Ovary (tissue), 3 donors: ENCODE data around the gene APP.

Source experiments
- EP300 ChIP-seq: sonication (generic); formaldehyde crosslinking; IDR thresholded peaks from one replicate; pipeline ENCODE4 v1.6.1; 2017; ENCODE audit warnings: antibody characterized with exemption
- POLR2A ChIP-seq: fragments of 450-650 bp; IDR thresholded peaks from one replicate; pipeline ENCODE4 v1.6.1; 2017; ENCODE audit warnings: antibody characterized with exemption, mild to moderate bottlenecking, moderate library complexity
- TF ChIP-seq, protein P1 (sequence below), 3 donors: fragments of 450-650 bp in 2 of 3; fragments of 200-600 bp in 1 of 3; IDR thresholded peaks; one replicate each; pipeline versions ENCODE4 v1.5.1 to v1.8.0; 2016 to 2022; ENCODE audit warnings: antibody characterized with exemption in 3 of 3, mild to moderate bottlenecking in 1 of 3
- donor health status: DM: no; HTN: no; CAD: no.

DNA sequence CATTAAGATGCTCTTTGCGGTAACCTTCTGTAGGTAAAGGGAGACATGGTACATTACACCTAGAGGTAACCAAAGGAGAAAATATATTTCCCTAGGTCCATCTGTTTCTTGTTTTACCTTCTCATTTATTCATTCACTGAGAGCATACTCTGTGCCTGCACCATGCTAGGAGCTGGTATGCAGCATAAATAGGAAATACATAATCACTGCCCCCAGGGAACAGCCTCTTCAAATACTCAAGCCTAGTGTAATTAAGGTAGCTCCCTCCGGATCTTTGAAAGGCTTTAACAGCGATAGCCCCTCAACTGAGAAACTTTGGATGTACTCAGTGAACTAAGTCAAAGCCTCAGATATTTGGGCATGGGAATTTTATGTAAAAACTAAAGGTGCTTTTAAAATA is 312.2 kb downstream of the APP start:
- TF ChIP-seq, protein P1, sequence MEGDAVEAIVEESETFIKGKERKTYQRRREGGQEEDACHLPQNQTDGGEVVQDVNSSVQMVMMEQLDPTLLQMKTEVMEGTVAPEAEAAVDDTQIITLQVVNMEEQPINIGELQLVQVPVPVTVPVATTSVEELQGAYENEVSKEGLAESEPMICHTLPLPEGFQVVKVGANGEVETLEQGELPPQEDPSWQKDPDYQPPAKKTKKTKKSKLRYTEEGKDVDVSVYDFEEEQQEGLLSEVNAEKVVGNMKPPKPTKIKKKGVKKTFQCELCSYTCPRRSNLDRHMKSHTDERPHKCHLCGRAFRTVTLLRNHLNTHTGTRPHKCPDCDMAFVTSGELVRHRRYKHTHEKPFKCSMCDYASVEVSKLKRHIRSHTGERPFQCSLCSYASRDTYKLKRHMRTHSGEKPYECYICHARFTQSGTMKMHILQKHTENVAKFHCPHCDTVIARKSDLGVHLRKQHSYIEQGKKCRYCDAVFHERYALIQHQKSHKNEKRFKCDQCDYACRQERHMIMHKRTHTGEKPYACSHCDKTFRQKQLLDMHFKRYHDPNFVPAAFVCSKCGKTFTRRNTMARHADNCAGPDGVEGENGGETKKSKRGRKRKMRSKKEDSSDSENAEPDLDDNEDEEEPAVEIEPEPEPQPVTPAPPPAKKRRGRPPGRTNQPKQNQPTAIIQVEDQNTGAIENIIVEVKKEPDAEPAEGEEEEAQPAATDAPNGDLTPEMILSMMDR (IDR thresholded peaks at IDR 0.05) = no peak
- TF ChIP-seq POLR2A (no peak), EP300 (no peak)
